Esophagus muscularis mucosa (tissue), 4 donors: ENCODE data around the gene CAMK1D.

Source experiments
- EP300 ChIP-seq: sonication (generic); formaldehyde crosslinking; IDR thresholded peaks from one replicate; pipeline ENCODE4 v1.6.1; 2017; ENCODE audit warnings: antibody characterized with exemption
- POLR2A ChIP-seq: fragments of 450-650 bp; IDR thresholded peaks from one replicate; pipeline ENCODE4 v1.6.1; 2017; ENCODE audit warnings: antibody characterized with exemption, moderate library complexity, mild to moderate bottlenecking, low read depth
- POLR2AphosphoS5 ChIP-seq, 2 donors: sonication (generic); formaldehyde crosslinking; IDR thresholded peaks; one replicate each; pipeline ENCODE4 v1.6.1; 2017; ENCODE audit warnings: antibody characterized with exemption in 2 of 2
- TF ChIP-seq, protein P1 (sequence below), 3 experiments: fragments of 200-600 bp in 2 of 3; fragments of 450-650 bp in 1 of 3; sonication (generic) in 2 of 3; IDR thresholded peaks; one replicate each; pipeline ENCODE4 v1.5.1; 2017 to 2019; ENCODE audit warnings: antibody characterized with exemption in 3 of 3, mild to moderate bottlenecking in 2 of 3, moderate library complexity in 1 of 3

- TF ChIP-seq, protein P1, sequence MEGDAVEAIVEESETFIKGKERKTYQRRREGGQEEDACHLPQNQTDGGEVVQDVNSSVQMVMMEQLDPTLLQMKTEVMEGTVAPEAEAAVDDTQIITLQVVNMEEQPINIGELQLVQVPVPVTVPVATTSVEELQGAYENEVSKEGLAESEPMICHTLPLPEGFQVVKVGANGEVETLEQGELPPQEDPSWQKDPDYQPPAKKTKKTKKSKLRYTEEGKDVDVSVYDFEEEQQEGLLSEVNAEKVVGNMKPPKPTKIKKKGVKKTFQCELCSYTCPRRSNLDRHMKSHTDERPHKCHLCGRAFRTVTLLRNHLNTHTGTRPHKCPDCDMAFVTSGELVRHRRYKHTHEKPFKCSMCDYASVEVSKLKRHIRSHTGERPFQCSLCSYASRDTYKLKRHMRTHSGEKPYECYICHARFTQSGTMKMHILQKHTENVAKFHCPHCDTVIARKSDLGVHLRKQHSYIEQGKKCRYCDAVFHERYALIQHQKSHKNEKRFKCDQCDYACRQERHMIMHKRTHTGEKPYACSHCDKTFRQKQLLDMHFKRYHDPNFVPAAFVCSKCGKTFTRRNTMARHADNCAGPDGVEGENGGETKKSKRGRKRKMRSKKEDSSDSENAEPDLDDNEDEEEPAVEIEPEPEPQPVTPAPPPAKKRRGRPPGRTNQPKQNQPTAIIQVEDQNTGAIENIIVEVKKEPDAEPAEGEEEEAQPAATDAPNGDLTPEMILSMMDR (IDR thresholded peaks at IDR 0.05) = no peak
- no peak for TF ChIP-seq POLR2A
- no peak for TF ChIP-seq EP300
- TF ChIP-seq POLR2AphosphoS5 (IDR thresholded peaks at IDR 0.05) = no peak
Measured at GRCh38 chr10:12564173-12564572, 214.8 kb downstream of the CAMK1D start.
